OCI-LY1 (cell line): ENCODE results near the gene ADPGK.

Experiments
- CTCF ChIP-seq: fragments of 200-600 bp; sonication (generic), shearing (Covaris generic); IDR thresholded peaks from 2 replicates; pipeline ENCODE4 v1.5.1; 2017; ENCODE audit warnings: mild to moderate bottlenecking, antibody characterized with exemption, low read length, moderate library complexity, mixed read lengths
- EZH2 ChIP-seq: fragments of 200-600 bp; sonication (generic), shearing (Covaris generic); IDR thresholded peaks from 2 replicates; pipeline ENCODE4 v1.8.0; 2017; ENCODE audit warnings: borderline replicate concordance, mixed run types, mild to moderate bottlenecking, antibody characterized with exemption, low read length, moderate library complexity, mixed read lengths

GRCh38 chr15:72783004-72783639, 436 bp downstream of the ADPGK start:
- TF ChIP-seq CTCF (no peak), EZH2 (no peak)
